ENCODE measurements around the gene GNAO1.
A peak's percentile ranks its signal among the peaks of the same experiment; 100 is the strongest.

GNAO1 gene

DNA sequence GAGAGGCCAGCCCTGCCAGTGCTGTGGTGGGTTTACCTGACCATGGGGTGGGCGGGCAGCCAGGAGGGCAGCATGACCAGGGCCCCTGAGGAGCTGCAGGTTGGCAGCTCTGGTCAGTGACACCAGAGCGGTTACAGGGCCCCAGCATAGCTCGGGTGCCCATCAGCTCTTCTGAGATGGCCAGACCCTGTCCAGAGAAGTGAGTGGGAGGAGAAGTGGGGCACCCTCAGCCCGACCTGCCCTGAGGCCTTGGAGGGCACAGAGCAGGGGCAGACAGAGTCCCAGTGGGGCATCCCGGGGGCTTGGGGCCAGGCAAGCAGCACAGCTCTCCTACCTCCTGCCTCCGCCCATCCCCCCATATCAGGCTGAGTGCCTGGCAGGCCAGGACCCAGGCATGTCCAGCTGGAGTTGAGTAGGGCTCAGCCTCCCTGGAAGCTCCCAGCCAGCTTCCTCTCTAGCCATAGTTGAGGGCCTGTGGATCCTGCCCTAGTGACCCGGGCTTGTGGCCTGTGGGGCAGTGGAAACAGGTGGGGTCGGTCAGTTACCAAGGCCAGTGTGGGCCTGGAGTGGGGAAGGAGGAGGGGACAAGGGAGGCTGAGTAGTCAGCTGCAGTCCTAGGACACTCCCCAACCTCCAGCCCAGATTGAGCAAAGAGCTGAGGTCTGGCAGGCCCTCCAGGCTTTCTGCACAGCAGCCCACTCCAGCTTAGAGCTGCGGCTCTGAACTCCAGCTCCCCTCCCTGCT lies 150.5 kb downstream of the GNAO1 start:
- no peaks in the 10 kb centered on the region for H3K9me3 Mint-ChIP-seq
- no peak overlapping the region for H3K4me3 Mint-ChIP-seq
- DNase-seq: no peak
- H3K27me3 Mint-ChIP-seq: no peaks in the 10 kb centered on the region
- no peak for ATAC-seq
- H3K27ac Mint-ChIP-seq: no peak overlapping the region
- H3K4me1 Mint-ChIP-seq: no peaks in the 10 kb centered on the region

DNA sequence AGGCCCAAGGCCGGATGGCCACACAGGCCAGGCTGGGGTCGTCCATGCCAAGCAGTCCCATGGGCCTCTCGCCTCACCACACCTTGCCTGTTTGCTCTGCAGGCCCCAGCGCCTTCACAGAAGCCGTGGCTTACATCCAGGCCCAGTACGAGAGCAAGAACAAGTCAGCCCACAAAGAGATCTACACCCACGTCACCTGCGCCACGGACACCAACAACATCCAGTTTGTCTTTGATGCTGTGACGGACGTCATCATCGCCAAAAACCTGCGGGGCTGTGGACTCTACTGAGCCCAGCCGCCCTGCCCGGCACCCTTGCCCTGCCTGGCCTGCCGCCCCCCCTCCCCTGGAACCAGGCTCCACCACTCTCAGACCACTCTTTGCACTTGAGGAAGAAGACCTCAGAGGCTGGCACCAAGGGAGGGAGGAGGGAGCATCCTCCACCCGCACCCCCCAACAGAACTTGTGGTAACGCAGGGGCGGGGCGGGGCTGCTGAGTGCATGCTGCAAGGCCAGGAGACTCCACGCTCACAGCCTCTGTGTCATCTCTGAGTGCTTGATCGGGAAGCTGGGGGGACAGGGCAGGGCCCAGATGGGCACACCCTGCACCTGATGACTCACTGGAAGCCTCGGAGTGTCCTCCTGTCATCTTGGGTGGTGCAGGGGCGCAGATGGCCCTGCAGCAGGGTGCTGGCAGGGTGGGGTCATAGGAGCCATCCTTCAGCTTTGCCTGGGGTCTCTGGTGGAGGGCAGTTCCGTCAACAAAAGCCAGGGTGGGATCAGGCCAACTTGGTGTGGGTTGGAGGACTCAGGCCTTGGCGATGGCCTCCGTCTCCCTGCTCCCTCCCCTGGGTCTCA lies 152.6 kb downstream of the GNAO1 start:
- Mint-ChIP-seq H3K4me3 (no peak overlapping the region), H3K9me3 (no peaks in the 10 kb centered on the region), H3K4me1 (no peaks in the 10 kb centered on the region), H3K27me3 (no peaks in the 10 kb centered on the region), H3K27ac (peak overlapping the region in 1 of 2 donors; percentile 34)
- ATAC-seq (no peak), DNase-seq (no peak)

DNA sequence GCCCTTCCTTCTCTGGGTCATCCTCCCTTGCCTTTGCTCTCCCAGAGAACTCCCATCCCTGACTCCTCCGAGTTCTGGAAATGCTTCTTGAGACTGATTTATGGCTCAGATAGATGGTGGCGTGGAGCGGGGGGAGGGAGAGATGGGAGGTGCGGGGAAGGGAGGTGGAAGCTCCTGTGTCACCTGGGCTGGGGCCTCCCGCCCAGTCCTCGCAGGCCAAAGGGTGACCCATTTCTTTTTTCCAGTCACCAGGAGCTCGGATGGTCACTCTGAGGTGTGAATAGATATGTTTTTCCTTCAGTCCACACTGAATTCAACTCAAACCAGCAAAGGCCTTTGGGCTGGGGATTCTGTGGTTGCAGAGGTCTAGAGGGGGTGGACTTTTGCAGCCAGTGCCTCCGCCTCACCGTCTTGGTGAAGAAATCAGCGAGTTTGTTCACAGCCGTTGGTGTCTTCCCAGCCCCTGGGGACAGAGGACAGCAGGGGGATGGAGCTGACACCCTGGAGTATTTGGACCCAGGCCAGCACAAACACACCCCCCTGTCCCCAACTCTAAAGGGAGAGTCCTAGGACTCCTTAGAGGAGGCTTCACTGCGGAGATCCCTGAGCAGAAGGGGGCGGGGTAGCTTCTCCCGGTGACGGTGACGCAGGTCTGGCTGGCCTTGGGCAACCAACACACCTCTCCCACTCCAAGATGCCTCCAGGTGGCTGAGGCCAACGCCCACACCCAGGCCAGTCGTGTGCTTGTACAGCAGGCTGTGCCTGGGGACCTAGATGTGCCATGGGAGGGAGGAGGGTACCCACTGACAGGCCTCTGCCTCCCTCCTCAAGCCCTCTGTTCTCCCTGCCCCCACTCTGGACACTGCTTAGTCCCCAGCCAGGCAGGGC lies 153.5 kb downstream of the GNAO1 start:
- no peak for ATAC-seq
- DNase-seq: no peak
- H3K4me3 Mint-ChIP-seq: no peak overlapping the region
- no peaks in the 10 kb centered on the region for H3K4me1 Mint-ChIP-seq
- H3K27me3 Mint-ChIP-seq: no peaks in the 10 kb centered on the region
- no peak overlapping the region for H3K27ac Mint-ChIP-seq
- no peaks in the 10 kb centered on the region for H3K9me3 Mint-ChIP-seq

DNA sequence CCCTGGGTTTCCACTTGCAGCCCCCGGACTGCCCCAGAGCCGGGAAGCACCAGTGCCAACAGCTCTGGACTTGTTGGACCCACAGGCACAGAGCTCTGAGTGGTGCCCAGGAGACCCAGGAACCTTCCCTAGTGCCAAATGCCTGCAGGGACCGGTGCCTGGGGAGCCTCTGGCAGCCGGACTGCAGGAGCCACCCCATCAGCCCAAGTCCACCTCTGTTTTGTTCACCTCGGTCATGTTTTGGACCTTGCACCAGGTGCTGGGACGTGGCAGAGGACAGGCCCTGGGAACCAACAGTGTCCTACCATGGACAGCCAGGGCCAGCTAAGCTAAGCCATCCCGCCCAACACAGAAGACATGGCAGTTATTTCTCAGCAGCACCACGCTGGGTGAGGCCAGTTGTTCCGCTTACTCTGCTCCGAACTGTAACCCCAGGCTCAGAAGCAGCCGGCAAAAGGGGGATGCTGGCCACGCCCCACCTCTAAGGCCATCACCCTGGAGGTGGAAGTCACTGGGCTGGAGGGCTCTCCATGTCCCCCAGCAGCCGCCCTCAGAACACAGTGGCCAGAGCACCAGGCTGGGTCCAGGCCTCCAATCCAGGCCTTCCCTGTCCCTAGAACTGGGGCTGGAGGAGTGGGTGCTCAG lies 154.2 kb downstream of the GNAO1 start:
- DNase-seq (no peak), ATAC-seq (no peak)
- Mint-ChIP-seq H3K4me3 (no peak overlapping the region), H3K4me1 (no peaks in the 10 kb centered on the region), H3K27me3 (no peaks in the 10 kb centered on the region), H3K9me3 (no peaks in the 10 kb centered on the region), H3K27ac (no peak overlapping the region)

DNA sequence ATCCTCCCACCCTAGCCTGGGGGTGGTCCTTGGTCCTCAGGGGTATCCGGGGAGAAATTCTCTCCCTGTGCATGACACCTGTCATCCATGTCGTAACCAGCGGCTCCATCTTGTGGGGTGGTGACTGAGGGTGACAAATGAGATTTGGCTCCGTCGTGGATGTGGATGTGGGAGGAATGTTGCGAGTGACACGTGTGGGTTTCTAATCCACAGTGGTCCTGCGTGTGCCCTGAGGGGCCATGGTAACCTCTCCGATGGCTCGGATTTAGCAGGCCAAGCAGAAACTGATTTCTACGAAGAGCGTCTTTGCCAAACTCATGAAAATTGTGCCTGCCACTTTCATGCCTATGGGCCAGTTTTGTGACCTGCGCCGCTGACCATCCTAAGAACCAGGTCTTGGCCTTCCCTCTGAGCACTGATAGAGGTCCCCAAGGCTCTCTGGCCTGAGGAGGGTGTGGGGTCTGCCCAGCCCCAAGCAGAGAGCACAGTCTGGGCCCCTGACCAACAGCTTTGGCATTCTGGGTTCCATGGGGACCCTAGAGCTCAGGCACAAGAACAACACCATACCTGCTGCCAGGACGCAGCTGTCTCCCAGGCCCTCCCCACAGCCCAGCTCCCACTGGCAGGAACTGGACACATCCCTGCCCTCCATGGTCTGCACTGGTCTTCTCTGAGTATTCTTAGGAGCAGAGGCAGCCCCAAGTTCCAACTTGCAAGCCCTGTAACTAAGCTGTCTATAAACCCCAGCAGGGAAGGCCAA lies 155.0 kb downstream of the GNAO1 start:
- Mint-ChIP-seq H3K27me3 (no peaks in the 10 kb centered on the region), H3K4me1 (no peaks in the 10 kb centered on the region), H3K27ac (peak overlapping the region in 1 of 2 donors; percentile 89), H3K4me3 (no peak overlapping the region), H3K9me3 (no peaks in the 10 kb centered on the region)
- DNase-seq (no peak), ATAC-seq (no peak)

DNA sequence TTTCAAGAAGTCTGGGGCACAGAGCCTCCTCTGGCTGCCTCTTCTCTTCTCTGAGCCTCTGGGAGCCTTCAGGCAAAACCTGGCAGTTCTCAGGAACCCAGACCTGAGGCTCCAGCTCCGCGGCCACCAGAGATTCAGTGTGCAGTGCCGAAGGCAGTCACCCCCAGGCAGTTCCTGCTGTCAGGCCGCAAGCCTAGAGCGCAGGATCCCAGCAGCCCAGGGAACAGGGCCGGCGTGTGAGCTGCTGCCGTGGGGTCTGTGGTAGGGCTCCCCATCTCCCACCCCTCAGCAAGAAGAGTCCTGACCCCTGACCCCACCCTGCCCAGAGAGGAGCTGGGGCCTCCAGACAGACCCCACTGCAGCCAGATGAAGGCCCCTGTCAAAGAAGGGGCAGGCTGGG lies 155.9 kb downstream of the GNAO1 start:
- DNase-seq: no peak
- peak; percentile 3 for ATAC-seq
- H3K4me1 Mint-ChIP-seq: no peaks in the 10 kb centered on the region
- no peak overlapping the region for H3K4me3 Mint-ChIP-seq
- peak overlapping the region in 1 of 2 donors; percentile 54 for H3K27ac Mint-ChIP-seq
- H3K9me3 Mint-ChIP-seq: no peaks in the 10 kb centered on the region
- H3K27me3 Mint-ChIP-seq: no peaks in the 10 kb centered on the region

DNA sequence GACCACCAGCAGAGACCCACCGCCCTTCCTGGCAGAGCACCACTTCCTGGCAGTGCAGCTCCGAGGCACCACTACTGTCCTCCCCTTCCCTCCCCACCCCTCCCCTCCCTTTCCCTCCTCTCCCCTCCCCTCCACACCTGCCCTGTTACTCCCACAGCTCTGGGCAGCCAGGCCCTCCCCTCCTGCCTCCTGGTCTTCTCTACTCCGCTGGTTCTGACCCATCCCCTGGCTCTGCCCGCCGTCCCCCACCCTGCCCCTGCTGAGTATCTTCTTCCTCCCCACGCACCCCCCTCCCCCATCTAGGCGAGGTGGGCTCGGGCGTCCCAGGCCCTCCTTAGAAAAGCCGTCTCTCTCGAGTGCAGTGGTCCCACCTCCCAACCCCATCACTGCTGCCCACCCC lies 156.4 kb downstream of the GNAO1 start:
- no peak for DNase-seq
- H3K4me1 Mint-ChIP-seq: no peaks in the 10 kb centered on the region
- no peaks in the 10 kb centered on the region for H3K9me3 Mint-ChIP-seq
- peak; percentile 41 for ATAC-seq
- peak overlapping the region in 1 of 2 donors; percentile 54 for H3K27ac Mint-ChIP-seq
- no peak overlapping the region for H3K4me3 Mint-ChIP-seq
- H3K27me3 Mint-ChIP-seq: no peaks in the 10 kb centered on the region

DNA sequence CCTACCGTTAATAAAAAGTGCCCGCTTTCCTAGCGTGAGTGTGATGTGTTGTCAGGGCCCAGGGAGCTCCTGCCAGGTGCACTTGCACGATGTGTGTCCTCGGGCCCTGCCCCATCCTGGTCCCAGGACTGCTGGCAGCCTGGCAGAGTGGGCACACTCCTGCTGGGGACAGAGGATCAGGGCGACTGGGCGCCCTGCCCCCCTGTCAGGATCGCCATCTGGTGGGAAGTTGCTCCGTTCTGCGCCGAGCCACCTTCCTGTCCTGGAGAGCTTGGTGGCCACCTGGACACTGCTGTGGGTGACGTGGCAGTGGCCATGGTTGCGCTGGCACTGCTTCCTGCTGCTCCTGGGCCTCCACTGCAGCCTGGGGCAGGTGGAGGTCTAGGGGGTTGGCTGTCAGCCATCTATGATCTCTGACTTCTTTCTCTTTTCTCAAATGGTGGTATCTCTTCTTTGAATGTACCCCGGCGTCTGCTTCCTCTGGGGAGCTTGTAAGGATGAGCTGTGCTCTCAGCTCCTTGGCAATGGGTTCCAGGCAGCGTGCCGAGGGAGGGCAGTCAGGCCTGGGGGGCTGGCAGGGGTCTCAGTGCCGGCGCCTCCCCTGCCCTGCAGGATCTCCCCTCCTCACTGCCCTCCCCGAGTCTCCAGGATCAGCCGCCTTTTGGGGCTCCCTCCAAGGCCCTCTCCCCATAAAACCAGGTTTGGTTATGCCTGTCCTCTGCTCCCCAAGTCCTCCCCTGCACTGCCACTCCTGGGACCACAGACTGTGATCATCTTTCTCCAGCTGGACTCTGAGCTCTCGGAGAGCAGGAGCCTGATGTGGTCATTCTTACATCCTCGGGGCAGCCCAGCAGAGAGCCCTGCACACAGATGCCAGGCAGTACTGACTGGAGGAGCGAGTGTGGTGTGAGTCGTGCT lies 157.1 kb downstream of the GNAO1 start:
- no peaks in the 10 kb centered on the region for H3K9me3 Mint-ChIP-seq

DNA sequence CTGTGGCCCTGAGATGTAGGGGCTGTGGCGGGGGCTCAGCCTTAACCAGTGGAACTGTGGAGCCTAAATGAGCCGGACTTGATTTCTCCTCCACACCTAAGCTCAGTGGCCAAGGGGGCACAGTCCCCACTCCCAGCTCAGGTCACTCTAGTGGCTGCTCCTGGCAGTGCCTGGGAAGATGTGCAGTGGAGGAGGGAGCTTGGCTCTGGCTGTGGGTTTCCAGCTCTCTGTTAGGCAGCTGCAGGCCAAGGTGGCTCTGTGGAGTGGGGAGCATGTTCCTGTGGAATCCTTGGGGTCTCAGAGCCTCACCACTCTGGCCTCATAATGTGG lies 157.8 kb downstream of the GNAO1 start:
- H3K27me3 Mint-ChIP-seq: no peaks in the 10 kb centered on the region
- no peaks in the 10 kb centered on the region for H3K9me3 Mint-ChIP-seq

More for the DNA sequence above, 157.1 kb downstream of the GNAO1 start:
- no peak for ATAC-seq
- DNase-seq: no peak
- H3K4me3 Mint-ChIP-seq: no peak overlapping the region
- no peaks in the 10 kb centered on the region for H3K27me3 Mint-ChIP-seq
- peak overlapping the region in 1 of 2 donors; percentile 9 for H3K27ac Mint-ChIP-seq
- no peaks in the 10 kb centered on the region for H3K4me1 Mint-ChIP-seq

DNA sequence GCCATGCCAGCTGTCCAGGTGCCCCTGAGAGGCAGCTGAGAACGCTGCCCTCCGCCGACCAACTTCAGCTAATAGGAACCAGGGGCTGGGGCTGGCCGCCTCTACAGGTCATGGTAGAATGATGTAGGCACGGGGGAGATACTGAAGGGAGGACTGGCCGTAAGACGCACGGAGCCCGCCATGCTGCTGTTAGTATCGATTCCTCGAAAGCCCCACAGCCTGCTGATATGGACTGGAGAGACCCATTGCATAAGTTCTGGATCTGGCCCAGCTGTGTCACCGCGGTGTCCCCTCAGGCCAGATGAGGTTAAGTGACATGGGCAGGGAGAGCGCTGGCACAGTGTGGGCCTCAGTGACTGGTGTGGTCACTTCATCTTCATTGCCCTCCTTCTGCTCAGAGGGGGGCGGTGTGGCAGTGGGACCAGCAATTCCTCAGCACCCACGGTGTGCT lies 158.4 kb downstream of the GNAO1 start:
- no peak for ATAC-seq
- no peak for DNase-seq
- no peaks in the 10 kb centered on the region for H3K4me1 Mint-ChIP-seq

More for the DNA sequence above, 157.8 kb downstream of the GNAO1 start:
- ATAC-seq (no peak), DNase-seq (no peak)
- Mint-ChIP-seq H3K4me3 (no peak overlapping the region), H3K27ac (no peak overlapping the region), H3K4me1 (no peaks in the 10 kb centered on the region)

DNA sequence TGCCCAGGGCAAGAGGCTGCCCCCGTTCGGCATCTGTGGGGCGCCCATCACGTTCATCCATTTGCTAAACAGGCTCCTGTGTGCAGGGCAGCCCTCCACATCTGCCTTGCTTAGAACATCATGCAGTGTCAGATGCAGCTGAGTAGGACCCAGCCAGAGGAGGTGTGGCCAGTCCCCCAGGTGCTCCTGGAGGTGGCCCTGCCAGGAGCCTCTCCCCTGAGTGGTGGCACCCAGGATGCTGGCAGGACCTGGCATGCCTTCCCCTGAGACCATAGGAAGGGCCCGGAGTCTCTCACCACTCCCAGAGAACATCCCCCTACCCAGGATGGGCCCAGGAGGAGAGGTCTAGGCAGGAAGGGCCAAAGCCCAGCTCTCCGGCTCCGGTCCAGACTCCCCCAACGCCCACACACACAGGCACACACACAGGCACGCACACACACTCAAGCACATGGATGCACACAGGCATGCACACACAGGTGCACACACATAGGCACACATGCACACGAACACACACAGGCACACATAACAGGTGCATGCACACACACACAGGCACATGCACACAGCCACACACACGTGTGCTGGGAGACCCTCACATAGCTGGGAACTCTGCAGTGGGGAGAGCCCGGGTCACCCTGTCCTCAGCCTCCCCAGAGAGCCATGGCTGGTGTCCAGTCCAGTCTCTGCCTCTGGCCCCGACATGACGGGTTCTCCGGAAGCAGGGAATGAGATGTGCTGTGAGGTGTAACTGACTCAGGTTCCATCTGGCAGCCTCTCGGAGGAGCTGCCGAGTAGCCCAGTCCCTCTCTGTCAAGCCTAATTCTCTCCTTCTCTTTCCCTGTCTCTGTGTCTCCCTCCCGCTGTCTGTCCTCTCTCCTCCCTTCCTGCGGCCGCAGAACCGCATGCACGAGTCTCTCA lies 159.5 kb downstream of the GNAO1 start:
- Mint-ChIP-seq H3K4me3 (no peak overlapping the region), H3K4me1 (peaks cover 5% of the 10 kb centered on the region), H3K9me3 (no peaks in the 10 kb centered on the region), H3K27me3 (no peaks in the 10 kb centered on the region), H3K27ac (peak overlapping the region in 1 of 2 donors; percentile 27)
- DNase-seq (no peak), ATAC-seq (no peak)

More for the DNA sequence above, 158.4 kb downstream of the GNAO1 start:
- H3K27me3 Mint-ChIP-seq: no peaks in the 10 kb centered on the region
- no peak overlapping the region for H3K4me3 Mint-ChIP-seq
- H3K9me3 Mint-ChIP-seq: no peaks in the 10 kb centered on the region
- peak overlapping the region in 1 of 2 donors; percentile 13 for H3K27ac Mint-ChIP-seq

DNA sequence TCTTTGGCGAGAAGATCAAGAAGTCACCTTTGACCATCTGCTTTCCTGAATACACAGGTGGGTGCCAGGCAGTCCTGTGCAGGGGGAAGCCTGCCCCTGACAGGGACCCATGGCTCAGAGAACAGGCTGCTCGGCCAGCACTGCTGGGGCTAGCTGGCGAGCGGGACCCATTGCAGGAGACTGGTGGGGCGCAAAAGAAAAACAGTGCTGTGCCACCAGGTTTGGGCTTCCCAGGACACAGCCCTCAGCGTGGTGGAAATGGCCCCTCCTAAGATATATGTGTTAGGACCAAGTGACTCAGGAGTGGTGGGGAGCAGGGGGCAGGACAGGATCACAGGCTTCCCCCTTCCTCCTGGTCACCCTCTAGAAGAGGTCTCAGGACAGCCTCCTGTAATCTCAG lies 160.2 kb downstream of the GNAO1 start:
- Mint-ChIP-seq H3K27me3 (no peaks in the 10 kb centered on the region), H3K4me3 (no peak overlapping the region), H3K27ac (no peak overlapping the region), H3K4me1 (peaks cover 12% of the 10 kb centered on the region), H3K9me3 (no peaks in the 10 kb centered on the region)
- DNase-seq (no peak), ATAC-seq (no peak)
